NCI-H526 (cell line): ENCODE data around the gene ARL5A.
A peak's percentile ranks its signal among the peaks of the same experiment; 100 is the strongest.
"Not testable (repeated sequence)": the region's sequence is repeated elsewhere in the genome, so short reads cannot be mapped to it uniquely, and the experiment has no call there.

ENCODE experiments used
- DNase-seq, 2 experiments: peaks; one replicate each; lab custom pipeline; 2025; lab: John Stamatoyannopoulos, UW

ARL5A gene

GRCh38 chr2:151795646-151796240, 32.5 kb downstream of the ARL5A start:
- no peak for DNase-seq

- DNase-seq = not testable (repeated sequence)
These were observed 33.8 kb downstream of the ARL5A start for GRCh38 chr2:151794422-151794821.

GRCh38 chr2:151793123-151793522, 35.1 kb downstream of the ARL5A start:
- DNase-seq = no peak

- DNase-seq = peak in 1 of 2 experiments; percentile 19
These were observed 35.6 kb downstream of the ARL5A start for GRCh38 chr2:151792589-151792988.

GRCh38 chr2:151791545-151791944, 36.7 kb downstream of the ARL5A start:
- DNase-seq = no peak

GRCh38 chr2:151790689-151791088, 37.5 kb downstream of the ARL5A start:
- DNase-seq = no peak

- no peak for DNase-seq
These were observed 39.0 kb downstream of the ARL5A start for GRCh38 chr2:151789055-151789834.

GRCh38 chr2:151786483-151786882, 41.7 kb downstream of the ARL5A start:
- peak in 1 of 2 experiments; percentile 26 for DNase-seq

GRCh38 chr2:151786077-151786476, 42.1 kb downstream of the ARL5A start:
- no peak for DNase-seq

- no peak for DNase-seq
These were observed 45.1 kb downstream of the ARL5A start for GRCh38 chr2:151783133-151783520.

GRCh38 chr2:151782378-151783132, 45.7 kb downstream of the ARL5A start:
- DNase-seq = no peak

- no peak for DNase-seq
These were observed 46.6 kb downstream of the ARL5A start for GRCh38 chr2:151781642-151782041.

GRCh38 chr2:151780938-151781337, 47.3 kb downstream of the ARL5A start:
- no peak for DNase-seq

- DNase-seq = no peak
These were observed 50.3 kb downstream of the ARL5A start for GRCh38 chr2:151777935-151778334.

GRCh38 chr2:151777487-151777886, 50.7 kb downstream of the ARL5A start:
- DNase-seq = peak in 1 of 2 experiments; percentile 25

GRCh38 chr2:151776367-151776766, 51.9 kb downstream of the ARL5A start:
- no peak for DNase-seq

- DNase-seq = peak; percentile 82 to 83
These were observed 53.0 kb downstream of the ARL5A start for GRCh38 chr2:151775057-151775740.

- no peak for DNase-seq
These were observed 53.7 kb downstream of the ARL5A start for GRCh38 chr2:151774506-151774905.

GRCh38 chr2:151771599-151772358, 56.4 kb downstream of the ARL5A start:
- no peak for DNase-seq

- no peak for DNase-seq
These were observed 57.2 kb downstream of the ARL5A start for GRCh38 chr2:151770995-151771394.

GRCh38 chr2:151769606-151770005, 58.6 kb downstream of the ARL5A start:
- DNase-seq = no peak

GRCh38 chr2:151767536-151767935, 60.7 kb downstream of the ARL5A start:
- no peak for DNase-seq
